HepG2 (cell line): Measurements from ENCODE around the gene PTGDR2. TPM values are rescaled to one million over a fixed set of nuclear protein-coding genes. Genes with fewer than 3 reads are reported as not detected.
A peak's percentile ranks its signal among the peaks of the same experiment; 100 is the strongest.

ENCODE experiments used
- AFF4 ChIP-seq: sonication (generic); formaldehyde crosslinking; IDR thresholded peaks from 2 replicates; pipeline ENCODE4 v1.4.0; 2020; ENCODE audit warnings: missing genetic modification reagents
- ARHGAP35 ChIP-seq: sonication (generic); formaldehyde crosslinking; IDR thresholded peaks from 2 replicates; pipeline ENCODE4 v1.9.0; 2022; ENCODE audit warnings: mild to moderate bottlenecking, inconsistent platforms, moderate library complexity, missing genetic modification reagents, borderline replicate concordance
- FOSL1 ChIP-seq: sonication (generic); formaldehyde crosslinking; IDR thresholded peaks from 2 replicates; pipeline ENCODE4 v1.9.0; 2021; ENCODE audit warnings: missing genetic modification reagents, borderline replicate concordance
- KMT2B ChIP-seq: IDR thresholded peaks from 2 replicates; pipeline ENCODE4 v1.6.1; 2016; ENCODE audit warnings: missing genetic modification reagents, missing compliant biosample characterization
- NFIC ChIP-seq: IDR thresholded peaks from 2 replicates; pipeline ENCODE4 v1.6.1; 2012; ENCODE audit warnings: mild to moderate bottlenecking, low read length, inconsistent platforms
- PAF1 ChIP-seq: IDR thresholded peaks from 2 replicates; pipeline ENCODE4 v1.6.1; 2016; ENCODE audit warnings: missing genetic modification reagents, missing compliant biosample characterization
- SIX1 ChIP-seq: sonication (generic); formaldehyde crosslinking; IDR thresholded peaks from 2 replicates; pipeline ENCODE4 v1.4.0; 2020; ENCODE audit warnings: missing genetic modification reagents, borderline replicate concordance
- ZNF124 ChIP-seq: sonication (generic); formaldehyde crosslinking; IDR thresholded peaks from 2 replicates; pipeline ENCODE4 v1.4.0; 2020; ENCODE audit warnings: missing genetic modification reagents
- ZNF263 ChIP-seq: sonication (generic); formaldehyde crosslinking; IDR thresholded peaks from 2 replicates; pipeline ENCODE4 v1.4.0; 2020; ENCODE audit warnings: missing genetic modification reagents
- ZNF503 ChIP-seq: sonication (generic); formaldehyde crosslinking; IDR thresholded peaks from 2 replicates; pipeline ENCODE4 v1.4.0; 2020; ENCODE audit warnings: missing genetic modification reagents
- ZNF772 ChIP-seq: sonication (generic); formaldehyde crosslinking; IDR thresholded peaks from 2 replicates; pipeline ENCODE4 v1.5.0; 2020; ENCODE audit warnings: mild to moderate bottlenecking, missing genetic modification reagents
- polyA plus RNA-seq, 8 experiments: library from polyadenylated mRNA; depleted of rRNA in 3 of 8; stranded (reverse) in 7 of 8; unstranded in 1 of 8; fragments of >200 nt; fragmentation: Illumina TruSeq in 4 of 8; extraction: Trizol in 4 of 8; gene quantifications; 2 replicates each; pipeline versions ENCODE4 v1.2.1 to v1.2.3, GENCODE V29; 2011 to 2016; ENCODE audit warnings: low read depth in 4 of 8, missing spikeins in 1 of 8, mixed read lengths in 1 of 8; ENCODE audit not compliant: insufficient read depth in 1 of 8
- total RNA-seq, 5 experiments: library from RNA; depleted of rRNA; stranded (reverse); fragments of >200 nt; fragmentation: Illumina TruSeq; extraction: Trizol; gene quantifications; 2 replicates each; pipeline ENCODE4 v1.2.3, GENCODE V29; 2016; ENCODE audit warnings: low read depth in 1 of 5
- TF ChIP-seq, protein P1 (sequence below), 2 experiments: sonication (generic) in 1 of 2; formaldehyde crosslinking in 1 of 2; IDR thresholded peaks; 2 replicates each; pipeline versions ENCODE4 v1.6.1 to v1.9.0; 2014 to 2022; ENCODE audit warnings: antibody characterized with exemption in 1 of 2, borderline replicate concordance in 1 of 2, inconsistent platforms in 1 of 2, low read depth in 1 of 2, missing genetic modification reagents in 1 of 2
- TF ChIP-seq, protein P2 (sequence below): sonication (generic); formaldehyde crosslinking; IDR thresholded peaks from 2 replicates; pipeline ENCODE4 v1.5.0; 2020; ENCODE audit warnings: mild to moderate bottlenecking, missing genetic modification reagents

Gene PTGDR2
- total and polyA plus RNA-seq, 2 of the 13 experiments (the other 11 are each of a cell fraction or from before 2014, with no cell fraction given): 1.9 to 2.5 TPM

DNA sequence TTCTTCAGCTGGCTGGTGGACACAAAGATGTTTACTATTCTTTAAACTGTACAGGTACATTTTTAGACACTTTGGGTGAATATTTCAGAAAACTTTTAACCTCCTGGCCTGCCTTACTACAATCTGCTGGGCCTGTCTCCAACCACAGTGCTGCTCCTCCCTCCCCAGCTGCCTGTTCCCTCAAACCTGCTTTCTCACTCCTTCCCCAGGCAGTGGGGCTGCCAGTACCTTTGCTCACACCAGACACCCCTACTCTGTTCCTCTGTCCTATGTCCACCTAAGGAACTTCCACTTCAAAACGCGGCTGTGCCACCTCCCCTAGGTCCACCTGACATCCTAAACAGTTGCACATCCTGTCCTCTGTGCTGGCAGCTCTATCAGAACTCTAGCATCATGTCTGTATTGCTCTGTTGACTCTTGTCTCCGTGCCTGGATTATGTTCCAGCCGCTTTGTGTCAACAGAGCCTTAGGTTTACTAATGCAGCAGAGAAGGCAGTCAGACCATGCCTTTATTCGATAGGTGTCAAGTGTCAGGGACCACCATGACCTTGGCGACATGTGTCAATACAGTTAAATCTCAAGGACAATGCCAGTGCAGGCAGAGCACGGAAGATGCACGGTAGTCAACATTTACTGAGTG is 25.0 kb upstream of the PTGDR2 start (continued):
- TF ChIP-seq, protein P1, sequence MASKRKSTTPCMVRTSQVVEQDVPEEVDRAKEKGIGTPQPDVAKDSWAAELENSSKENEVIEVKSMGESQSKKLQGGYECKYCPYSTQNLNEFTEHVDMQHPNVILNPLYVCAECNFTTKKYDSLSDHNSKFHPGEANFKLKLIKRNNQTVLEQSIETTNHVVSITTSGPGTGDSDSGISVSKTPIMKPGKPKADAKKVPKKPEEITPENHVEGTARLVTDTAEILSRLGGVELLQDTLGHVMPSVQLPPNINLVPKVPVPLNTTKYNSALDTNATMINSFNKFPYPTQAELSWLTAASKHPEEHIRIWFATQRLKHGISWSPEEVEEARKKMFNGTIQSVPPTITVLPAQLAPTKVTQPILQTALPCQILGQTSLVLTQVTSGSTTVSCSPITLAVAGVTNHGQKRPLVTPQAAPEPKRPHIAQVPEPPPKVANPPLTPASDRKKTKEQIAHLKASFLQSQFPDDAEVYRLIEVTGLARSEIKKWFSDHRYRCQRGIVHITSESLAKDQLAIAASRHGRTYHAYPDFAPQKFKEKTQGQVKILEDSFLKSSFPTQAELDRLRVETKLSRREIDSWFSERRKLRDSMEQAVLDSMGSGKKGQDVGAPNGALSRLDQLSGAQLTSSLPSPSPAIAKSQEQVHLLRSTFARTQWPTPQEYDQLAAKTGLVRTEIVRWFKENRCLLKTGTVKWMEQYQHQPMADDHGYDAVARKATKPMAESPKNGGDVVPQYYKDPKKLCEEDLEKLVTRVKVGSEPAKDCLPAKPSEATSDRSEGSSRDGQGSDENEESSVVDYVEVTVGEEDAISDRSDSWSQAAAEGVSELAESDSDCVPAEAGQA (IDR thresholded peaks at IDR 0.05; ENCODE audit: low read depth): no peak
- TF ChIP-seq, protein P1 (CRISPR knock-in tag; IDR thresholded peaks at IDR 0.05; ENCODE audit: borderline replicate concordance): no peak
- TF ChIP-seq AFF4: no peak
- TF ChIP-seq, protein P2, sequence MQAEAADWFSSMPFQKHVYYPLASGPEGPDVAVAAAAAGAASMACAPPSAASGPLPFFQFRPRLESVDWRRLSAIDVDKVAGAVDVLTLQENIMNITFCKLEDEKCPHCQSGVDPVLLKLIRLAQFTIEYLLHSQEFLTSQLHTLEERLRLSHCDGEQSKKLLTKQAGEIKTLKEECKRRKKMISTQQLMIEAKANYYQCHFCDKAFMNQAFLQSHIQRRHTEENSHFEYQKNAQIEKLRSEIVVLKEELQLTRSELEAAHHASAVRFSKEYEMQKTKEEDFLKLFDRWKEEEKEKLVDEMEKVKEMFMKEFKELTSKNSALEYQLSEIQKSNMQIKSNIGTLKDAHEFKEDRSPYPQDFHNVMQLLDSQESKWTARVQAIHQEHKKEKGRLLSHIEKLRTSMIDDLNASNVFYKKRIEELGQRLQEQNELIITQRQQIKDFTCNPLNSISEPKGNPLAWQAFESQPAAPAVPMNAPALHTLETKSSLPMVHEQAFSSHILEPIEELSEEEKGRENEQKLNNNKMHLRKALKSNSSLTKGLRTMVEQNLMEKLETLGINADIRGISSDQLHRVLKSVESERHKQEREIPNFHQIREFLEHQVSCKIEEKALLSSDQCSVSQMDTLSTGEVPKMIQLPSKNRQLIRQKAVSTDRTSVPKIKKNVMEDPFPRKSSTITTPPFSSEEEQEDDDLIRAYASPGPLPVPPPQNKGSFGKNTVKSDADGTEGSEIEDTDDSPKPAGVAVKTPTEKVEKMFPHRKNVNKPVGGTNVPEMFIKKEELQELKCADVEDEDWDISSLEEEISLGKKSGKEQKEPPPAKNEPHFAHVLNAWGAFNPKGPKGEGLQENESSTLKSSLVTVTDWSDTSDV: no peak
- TF ChIP-seq ZNF263 (CRISPR knock-in tag): peak; percentile 61; the same call in 1 of the 2 replicates
- 0 out of 2 replicates have a peak, but pooled peaks have one; percentile 37 for TF ChIP-seq FOSL1 (CRISPR knock-in tag)
- TF ChIP-seq ARHGAP35: no peak
- TF ChIP-seq KMT2B (CRISPR knock-in tag): peak; percentile 74
- TF ChIP-seq NFIC: peak; percentile 85; the same call in 1 of the 2 replicates
- no peak for TF ChIP-seq PAF1 (CRISPR knock-in tag)
- peak; percentile 98 for TF ChIP-seq ZNF503 (CRISPR knock-in tag)
- peak; percentile 98 for TF ChIP-seq SIX1 (CRISPR knock-in tag)
- TF ChIP-seq ZNF772 (CRISPR knock-in tag): peak; percentile 96
- TF ChIP-seq ZNF124 (CRISPR knock-in tag): 0 out of 2 replicates have a peak, but pooled peaks have one; percentile 55
